Liver (tissue), 3 donors: ENCODE measurements around the gene MYO5A.

Source experiments
- EGR1 ChIP-seq, 2 donors: IDR thresholded peaks; 2 replicates each; pipeline ENCODE4 v1.6.1; 2016 to 2018; ENCODE audit warnings: antibody characterized with exemption in 2 of 2, low read depth in 2 of 2
- FOXA1 ChIP-seq: IDR thresholded peaks from 2 replicates; pipeline ENCODE4 v1.6.1; 2016; ENCODE audit warnings: antibody characterized with exemption
- JUND ChIP-seq, 2 donors: IDR thresholded peaks; 2 replicates each; pipeline ENCODE4 v1.6.1; 2016; ENCODE audit warnings: antibody characterized with exemption in 2 of 2
- NR2F2 ChIP-seq: IDR thresholded peaks from 2 replicates; pipeline ENCODE4 v1.6.1; 2016; ENCODE audit warnings: antibody characterized with exemption
- TAF1 ChIP-seq: conservative IDR thresholded peaks from 2 replicates; pipeline ENCODE4 v1.6.1; 2016; ENCODE audit warnings: antibody characterized with exemption, mild to moderate bottlenecking
- YY1 ChIP-seq: IDR thresholded peaks from 2 replicates; pipeline ENCODE4 v1.6.1; 2016; ENCODE audit warnings: antibody characterized with exemption, mild to moderate bottlenecking
- TF ChIP-seq, protein P1 (sequence below): fragments of 150-350 bp; IDR thresholded peaks from 2 replicates; pipeline ENCODE4 v1.5.1; 2017; ENCODE audit warnings: improper control_type of control experiment, low read depth, low read length; ENCODE audit not compliant: missing input control
- TF ChIP-seq, protein P2 (sequence below): IDR thresholded peaks from 2 replicates; pipeline ENCODE4 v1.6.1; 2016; ENCODE audit warnings: antibody characterized with exemption
- TF ChIP-seq, protein P3 (sequence below): IDR thresholded peaks from 2 replicates; pipeline ENCODE4 v1.6.1; 2016; ENCODE audit warnings: antibody characterized with exemption
- TF ChIP-seq, protein P4 (sequence below): IDR thresholded peaks from 2 replicates; pipeline ENCODE4 v1.6.1; 2016; ENCODE audit warnings: antibody characterized with exemption, mild to moderate bottlenecking
- TF ChIP-seq, protein P5 (sequence below): IDR thresholded peaks from 2 replicates; pipeline ENCODE4 v1.6.1; 2016; ENCODE audit warnings: antibody characterized with exemption
- donor health status: healthy.
- donor health status: healthy.

DNA sequence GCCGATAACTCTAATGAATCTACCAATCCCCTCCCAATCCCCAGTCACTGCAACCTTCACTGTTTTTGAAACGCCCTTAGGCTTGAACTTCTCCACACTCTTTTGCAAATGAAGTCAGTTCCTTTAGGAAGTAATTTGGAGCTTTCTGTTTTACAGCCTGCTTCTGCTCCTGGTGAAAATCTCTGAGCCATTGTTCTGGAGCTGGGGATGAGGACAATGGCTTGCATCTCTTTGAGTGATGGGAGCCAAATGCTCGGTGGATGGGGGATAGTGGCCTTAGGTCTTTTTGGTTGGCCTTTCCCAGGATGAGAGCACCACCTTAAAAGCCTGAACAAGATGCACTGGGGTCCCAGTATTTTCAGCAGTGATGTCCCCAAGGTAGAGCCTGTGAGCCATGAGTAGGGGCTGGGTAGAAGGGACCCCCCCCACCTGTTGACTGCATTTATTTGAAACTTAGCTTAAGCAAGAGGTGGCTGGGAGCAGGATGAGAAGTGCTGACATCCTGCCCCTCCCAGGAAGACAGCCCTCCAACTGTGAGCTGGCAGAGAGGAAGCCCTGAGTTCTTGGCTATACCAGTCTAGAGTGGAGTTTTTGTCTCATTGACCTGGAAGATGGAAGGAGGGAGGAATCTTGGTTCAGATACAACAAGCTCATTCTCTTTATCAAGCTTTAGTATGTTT lies 225.4 kb downstream of the MYO5A start:
- TF ChIP-seq, protein P1, sequence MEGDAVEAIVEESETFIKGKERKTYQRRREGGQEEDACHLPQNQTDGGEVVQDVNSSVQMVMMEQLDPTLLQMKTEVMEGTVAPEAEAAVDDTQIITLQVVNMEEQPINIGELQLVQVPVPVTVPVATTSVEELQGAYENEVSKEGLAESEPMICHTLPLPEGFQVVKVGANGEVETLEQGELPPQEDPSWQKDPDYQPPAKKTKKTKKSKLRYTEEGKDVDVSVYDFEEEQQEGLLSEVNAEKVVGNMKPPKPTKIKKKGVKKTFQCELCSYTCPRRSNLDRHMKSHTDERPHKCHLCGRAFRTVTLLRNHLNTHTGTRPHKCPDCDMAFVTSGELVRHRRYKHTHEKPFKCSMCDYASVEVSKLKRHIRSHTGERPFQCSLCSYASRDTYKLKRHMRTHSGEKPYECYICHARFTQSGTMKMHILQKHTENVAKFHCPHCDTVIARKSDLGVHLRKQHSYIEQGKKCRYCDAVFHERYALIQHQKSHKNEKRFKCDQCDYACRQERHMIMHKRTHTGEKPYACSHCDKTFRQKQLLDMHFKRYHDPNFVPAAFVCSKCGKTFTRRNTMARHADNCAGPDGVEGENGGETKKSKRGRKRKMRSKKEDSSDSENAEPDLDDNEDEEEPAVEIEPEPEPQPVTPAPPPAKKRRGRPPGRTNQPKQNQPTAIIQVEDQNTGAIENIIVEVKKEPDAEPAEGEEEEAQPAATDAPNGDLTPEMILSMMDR, result no peak
- TF ChIP-seq, protein P2, sequence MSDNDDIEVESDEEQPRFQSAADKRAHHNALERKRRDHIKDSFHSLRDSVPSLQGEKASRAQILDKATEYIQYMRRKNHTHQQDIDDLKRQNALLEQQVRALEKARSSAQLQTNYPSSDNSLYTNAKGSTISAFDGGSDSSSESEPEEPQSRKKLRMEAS, result no peak
- TF ChIP-seq TAF1 (no peak), YY1 (no peak), NR2F2 (no peak), JUND (IDR thresholded peaks at IDR 0.05) (no peak), EGR1 (IDR thresholded peaks at IDR 0.05; ENCODE audit: low read depth in 2 of 2) (no peak), FOXA1 (no peak)
- TF ChIP-seq, protein P3, sequence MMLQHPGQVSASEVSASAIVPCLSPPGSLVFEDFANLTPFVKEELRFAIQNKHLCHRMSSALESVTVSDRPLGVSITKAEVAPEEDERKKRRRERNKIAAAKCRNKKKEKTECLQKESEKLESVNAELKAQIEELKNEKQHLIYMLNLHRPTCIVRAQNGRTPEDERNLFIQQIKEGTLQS, result no peak
- TF ChIP-seq, protein P4, sequence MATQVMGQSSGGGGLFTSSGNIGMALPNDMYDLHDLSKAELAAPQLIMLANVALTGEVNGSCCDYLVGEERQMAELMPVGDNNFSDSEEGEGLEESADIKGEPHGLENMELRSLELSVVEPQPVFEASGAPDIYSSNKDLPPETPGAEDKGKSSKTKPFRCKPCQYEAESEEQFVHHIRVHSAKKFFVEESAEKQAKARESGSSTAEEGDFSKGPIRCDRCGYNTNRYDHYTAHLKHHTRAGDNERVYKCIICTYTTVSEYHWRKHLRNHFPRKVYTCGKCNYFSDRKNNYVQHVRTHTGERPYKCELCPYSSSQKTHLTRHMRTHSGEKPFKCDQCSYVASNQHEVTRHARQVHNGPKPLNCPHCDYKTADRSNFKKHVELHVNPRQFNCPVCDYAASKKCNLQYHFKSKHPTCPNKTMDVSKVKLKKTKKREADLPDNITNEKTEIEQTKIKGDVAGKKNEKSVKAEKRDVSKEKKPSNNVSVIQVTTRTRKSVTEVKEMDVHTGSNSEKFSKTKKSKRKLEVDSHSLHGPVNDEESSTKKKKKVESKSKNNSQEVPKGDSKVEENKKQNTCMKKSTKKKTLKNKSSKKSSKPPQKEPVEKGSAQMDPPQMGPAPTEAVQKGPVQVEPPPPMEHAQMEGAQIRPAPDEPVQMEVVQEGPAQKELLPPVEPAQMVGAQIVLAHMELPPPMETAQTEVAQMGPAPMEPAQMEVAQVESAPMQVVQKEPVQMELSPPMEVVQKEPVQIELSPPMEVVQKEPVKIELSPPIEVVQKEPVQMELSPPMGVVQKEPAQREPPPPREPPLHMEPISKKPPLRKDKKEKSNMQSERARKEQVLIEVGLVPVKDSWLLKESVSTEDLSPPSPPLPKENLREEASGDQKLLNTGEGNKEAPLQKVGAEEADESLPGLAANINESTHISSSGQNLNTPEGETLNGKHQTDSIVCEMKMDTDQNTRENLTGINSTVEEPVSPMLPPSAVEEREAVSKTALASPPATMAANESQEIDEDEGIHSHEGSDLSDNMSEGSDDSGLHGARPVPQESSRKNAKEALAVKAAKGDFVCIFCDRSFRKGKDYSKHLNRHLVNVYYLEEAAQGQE, result no peak
- TF ChIP-seq, protein P5, sequence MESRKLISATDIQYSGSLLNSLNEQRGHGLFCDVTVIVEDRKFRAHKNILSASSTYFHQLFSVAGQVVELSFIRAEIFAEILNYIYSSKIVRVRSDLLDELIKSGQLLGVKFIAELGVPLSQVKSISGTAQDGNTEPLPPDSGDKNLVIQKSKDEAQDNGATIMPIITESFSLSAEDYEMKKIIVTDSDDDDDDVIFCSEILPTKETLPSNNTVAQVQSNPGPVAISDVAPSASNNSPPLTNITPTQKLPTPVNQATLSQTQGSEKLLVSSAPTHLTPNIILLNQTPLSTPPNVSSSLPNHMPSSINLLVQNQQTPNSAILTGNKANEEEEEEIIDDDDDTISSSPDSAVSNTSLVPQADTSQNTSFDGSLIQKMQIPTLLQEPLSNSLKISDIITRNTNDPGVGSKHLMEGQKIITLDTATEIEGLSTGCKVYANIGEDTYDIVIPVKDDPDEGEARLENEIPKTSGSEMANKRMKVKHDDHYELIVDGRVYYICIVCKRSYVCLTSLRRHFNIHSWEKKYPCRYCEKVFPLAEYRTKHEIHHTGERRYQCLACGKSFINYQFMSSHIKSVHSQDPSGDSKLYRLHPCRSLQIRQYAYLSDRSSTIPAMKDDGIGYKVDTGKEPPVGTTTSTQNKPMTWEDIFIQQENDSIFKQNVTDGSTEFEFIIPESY, result no peak
